ENCODE measurements around the gene GABRG3. TPM values are rescaled to one million over a fixed set of nuclear protein-coding genes. Genes with fewer than 3 reads are reported as not detected.

GABRG3 gene
- total RNA-seq, 1 experiment from 2014 or later: not detected

DNA sequence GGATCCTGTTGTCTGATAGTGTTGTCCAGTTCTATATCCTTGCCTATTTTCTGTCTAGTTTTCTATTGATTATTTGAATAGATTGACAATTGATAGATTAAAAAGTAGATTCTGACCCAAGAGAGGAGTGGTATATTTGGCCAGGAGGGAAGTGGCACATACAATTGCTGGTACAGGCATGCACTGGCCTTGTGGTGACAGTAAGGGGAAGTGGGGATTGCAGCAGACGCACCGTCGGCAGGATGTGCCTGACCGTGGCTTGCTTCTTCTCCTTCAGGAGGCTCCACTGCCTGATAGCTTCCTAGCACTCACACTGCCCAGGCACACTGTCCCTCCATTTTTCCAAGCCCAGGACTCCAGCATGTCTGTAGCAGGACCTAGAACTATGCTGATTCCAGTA is 10.5 kb downstream of the GABRG3 start (continued):
- TF ChIP-seq YY1 (IDR thresholded peaks at IDR 0.05; ENCODE audit: extremely low read depth, insufficient replicate concordance, low read depth, low read length) (no peak), MAX (IDR thresholded peaks at IDR 0.05) (no peak), SP1 (IDR thresholded peaks at IDR 0.05; ENCODE audit: low read depth) (no peak), ELF1 (IDR thresholded peaks at IDR 0.05; ENCODE audit: borderline replicate concordance, low read depth) (no peak)
- TF ChIP-seq, protein P1, sequence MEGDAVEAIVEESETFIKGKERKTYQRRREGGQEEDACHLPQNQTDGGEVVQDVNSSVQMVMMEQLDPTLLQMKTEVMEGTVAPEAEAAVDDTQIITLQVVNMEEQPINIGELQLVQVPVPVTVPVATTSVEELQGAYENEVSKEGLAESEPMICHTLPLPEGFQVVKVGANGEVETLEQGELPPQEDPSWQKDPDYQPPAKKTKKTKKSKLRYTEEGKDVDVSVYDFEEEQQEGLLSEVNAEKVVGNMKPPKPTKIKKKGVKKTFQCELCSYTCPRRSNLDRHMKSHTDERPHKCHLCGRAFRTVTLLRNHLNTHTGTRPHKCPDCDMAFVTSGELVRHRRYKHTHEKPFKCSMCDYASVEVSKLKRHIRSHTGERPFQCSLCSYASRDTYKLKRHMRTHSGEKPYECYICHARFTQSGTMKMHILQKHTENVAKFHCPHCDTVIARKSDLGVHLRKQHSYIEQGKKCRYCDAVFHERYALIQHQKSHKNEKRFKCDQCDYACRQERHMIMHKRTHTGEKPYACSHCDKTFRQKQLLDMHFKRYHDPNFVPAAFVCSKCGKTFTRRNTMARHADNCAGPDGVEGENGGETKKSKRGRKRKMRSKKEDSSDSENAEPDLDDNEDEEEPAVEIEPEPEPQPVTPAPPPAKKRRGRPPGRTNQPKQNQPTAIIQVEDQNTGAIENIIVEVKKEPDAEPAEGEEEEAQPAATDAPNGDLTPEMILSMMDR (IDR thresholded peaks at IDR 0.05 in 2 of 3, conservative IDR thresholded peaks at IDR 0.05 in 1 of 3; ENCODE audit: borderline replicate concordance in 1 of 3, insufficient read depth in 1 of 3, low read depth in 2 of 3, low read length in 2 of 3): no peak

- POLR2A ChIA-PET: no interaction called here
- Histone ChIP-seq H3K36me3 (ENCODE audit: control insufficient read depth in 1 of 2, insufficient read depth in 2 of 2, low read length in 2 of 2) (no peaks in the 10 kb centered on the region), H3K4me2 (ENCODE audit: low read length) (no peak overlapping the region), H3K4me1 (ENCODE audit: control insufficient read depth in 1 of 2, insufficient read depth in 2 of 2, low read length in 2 of 2) (no peaks in the 10 kb centered on the region), H3K9ac (ENCODE audit: low read length) (no peak overlapping the region), H3K4me3 (replicated peaks in 1 of 2; ENCODE audit: low read depth in 1 of 2, low read length in 2 of 2) (no peak overlapping the region), H3K27ac (ENCODE audit: low read depth, low read length) (no peak overlapping the region), H2AFZ (ENCODE audit: low read depth, low read length, poor library complexity, severe bottlenecking) (no peak overlapping the region), H4K20me1 (ENCODE audit: insufficient read depth) (no peaks in the 10 kb centered on the region), H3K27me3 (ENCODE audit: insufficient read depth, low read length) (no peaks in the 10 kb centered on the region), H3K9me3 (ENCODE audit: control insufficient read depth in 1 of 2, insufficient read depth in 1 of 2, low read depth in 1 of 2, low read length in 2 of 2) (peaks cover 0 to 38% of the 10 kb centered on the region in 2 experiments; a peak in 3 of 4 replicates), H3K79me2 (ENCODE audit: insufficient read depth, low read length) (no peaks in the 10 kb centered on the region), H3K9me2 (ENCODE audit: insufficient read depth) (no peaks in the 10 kb centered on the region)
- TF ChIP-seq, protein P1 (IDR thresholded peaks at IDR 0.05 in 2 of 3, conservative IDR thresholded peaks at IDR 0.05 in 1 of 3; ENCODE audit: borderline replicate concordance in 1 of 3, insufficient read depth in 1 of 3, low read depth in 2 of 3, low read length in 2 of 3): peak in 1 of 3 experiments; percentile 25; a peak in 1 of 6 replicates
- no peak for TF ChIP-seq POLR2A (IDR thresholded peaks at IDR 0.05; ENCODE audit: borderline replicate concordance, extremely low read depth, insufficient read depth, insufficient read length)
- no peak for ATAC-seq
- RAD21 ChIA-PET (ENCODE audit: low non-redundant PET in 1 of 2, low total read pairs in 2 of 2, uncharacterized antibody in 2 of 2, unreplicated experiment in 2 of 2): no interaction called here
- BruUV-seq (replicated peaks): no TSS peak
- CTCF ChIA-PET: no interaction called here
- no peak for DNase-seq (ENCODE audit: low read depth, low spot score)
- intact Hi-C loops (cut with micrococcal nuclease): no loop called here
Observed at GRCh38 chr15:26983822-26984221, 12.8 kb downstream of the GABRG3 start.

All from HCT116 (cell line).